ENCODE data around the gene TMEM52B.

Gene TMEM52B

DNA sequence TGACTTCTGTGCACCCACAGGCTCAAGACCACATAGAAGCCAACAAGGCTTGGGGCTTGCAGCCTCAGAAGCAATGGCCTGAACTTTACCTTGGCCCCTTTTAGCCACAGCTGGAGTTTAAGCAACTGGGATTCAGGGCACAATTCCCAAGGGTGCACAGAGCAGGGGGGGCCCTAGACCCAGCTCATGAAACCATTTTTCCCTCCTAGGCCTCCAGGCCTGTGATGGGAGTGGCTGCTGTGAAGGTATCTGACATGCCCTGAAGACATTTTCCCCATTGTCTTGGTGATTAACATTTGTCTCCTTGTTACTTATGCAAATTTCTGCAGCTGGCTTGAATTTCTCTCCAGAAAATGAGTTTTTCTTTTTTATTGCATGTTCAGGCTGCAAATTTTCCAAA lies 55.7 kb downstream of the TMEM52B start:
- Histone ChIP-seq H3K18ac (ENCODE audit: low read depth in 1 of 2, low read length in 2 of 2) (no peak overlapping the region), H3K14ac (ENCODE audit: low read length in 2 of 2) (no peak overlapping the region), H3K4me2 (ENCODE audit: low read length, poor library complexity, severe bottlenecking) (no peak overlapping the region), H3K79me1 (replicated peaks; ENCODE audit: low read length, poor library complexity, severe bottlenecking) (peaks cover 1% of the 10 kb centered on the region), H3K9ac (ENCODE audit: low read length) (no peak overlapping the region), H3K4me1 (ENCODE audit: control insufficient read depth, insufficient read depth, low read depth, low read length) (no peaks in the 10 kb centered on the region), H3K4ac (ENCODE audit: low read depth in 1 of 2, low read length in 2 of 2) (no peak overlapping the region), H3K4me3 (ENCODE audit: insufficient read depth in 1 of 2, low read depth in 1 of 2, low read length in 2 of 2) (no peak overlapping the region), H2AFZ (ENCODE audit: low read depth, low read length) (no peak overlapping the region), H3K23ac (ENCODE audit: low read length in 2 of 2) (no peak overlapping the region), H4K8ac (ENCODE audit: low read length) (no peak overlapping the region), H3K36me3 (ENCODE audit: control insufficient read depth in 1 of 2, insufficient read depth in 2 of 2, low read depth in 1 of 2, low read length in 2 of 2) (peaks cover 0 to 3% of the 10 kb centered on the region in 2 experiments), H2BK15ac (ENCODE audit: low read depth, poor library complexity, severe bottlenecking) (no peak overlapping the region), H2BK120ac (ENCODE audit: low read depth, low read length) (no peak overlapping the region), H2BK12ac (ENCODE audit: low read length in 2 of 2) (no peak overlapping the region), H3K27me3 (ENCODE audit: control insufficient read depth in 1 of 2, insufficient read depth in 1 of 2, low read length in 2 of 2) (no peaks in the 10 kb centered on the region), H3K27ac (ENCODE audit: low read length, poor library complexity, severe bottlenecking) (no peak overlapping the region), H2BK5ac (ENCODE audit: low read depth, low read length, poor library complexity, severe bottlenecking) (no peak overlapping the region), H4K91ac (ENCODE audit: low read length) (no peak overlapping the region), H3K9me3 (ENCODE audit: control insufficient read depth, low read length) (peaks cover 5% of the 10 kb centered on the region), H2AK5ac (ENCODE audit: low read length, severe bottlenecking) (no peak overlapping the region)
- DNase-seq: no peak

DNA sequence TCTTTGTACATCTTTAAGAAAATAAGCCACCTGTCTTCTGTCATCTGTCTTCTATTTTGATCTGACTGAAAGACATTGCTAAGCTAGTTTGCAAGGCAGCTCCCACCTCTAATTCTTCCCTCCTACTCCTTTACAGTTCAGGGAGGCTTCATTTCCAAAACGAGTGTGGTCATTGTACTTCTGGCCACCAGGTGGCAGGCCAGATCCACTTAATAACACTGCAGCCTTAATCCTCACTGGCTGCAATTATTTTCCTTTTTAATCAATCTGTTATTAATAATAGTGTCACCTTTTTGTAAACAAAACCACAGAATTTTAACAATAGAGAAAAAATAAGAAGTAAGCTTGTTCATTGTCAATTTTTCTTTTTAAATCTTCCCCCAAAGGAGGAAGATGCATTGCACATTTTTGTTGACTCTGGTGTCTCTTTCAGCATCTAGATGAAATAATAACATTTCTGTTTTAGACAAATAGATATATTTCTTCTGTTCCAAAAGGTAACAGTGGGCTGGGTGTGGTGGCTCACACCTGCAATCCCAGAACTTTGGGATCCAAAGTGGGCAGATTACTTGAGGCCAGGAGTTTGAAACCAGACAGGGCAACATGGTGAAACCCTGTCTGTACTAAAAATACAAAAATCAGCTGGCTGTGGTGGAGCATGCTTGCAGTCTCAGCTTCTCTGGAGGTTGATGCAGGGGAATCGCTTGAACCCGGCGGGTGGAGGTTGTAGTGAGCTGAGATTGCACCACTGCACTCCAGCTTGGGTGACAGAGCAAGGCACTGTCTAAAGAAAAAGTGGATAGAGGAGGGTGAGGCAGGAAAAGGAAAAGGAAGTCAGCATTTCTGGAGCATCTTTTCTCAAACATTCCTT lies 57.2 kb downstream of the TMEM52B start:
- Histone ChIP-seq H2BK12ac (ENCODE audit: low read length in 2 of 2) (no peak overlapping the region), H2AK5ac (ENCODE audit: low read length, severe bottlenecking) (no peak overlapping the region), H2AFZ (ENCODE audit: low read depth, low read length) (no peak overlapping the region), H3K4me3 (ENCODE audit: insufficient read depth in 1 of 2, low read depth in 1 of 2, low read length in 2 of 2) (no peak overlapping the region), H4K91ac (ENCODE audit: low read length) (no peak overlapping the region), H3K27me3 (ENCODE audit: control insufficient read depth in 1 of 2, insufficient read depth in 1 of 2, low read length in 2 of 2) (no peaks in the 10 kb centered on the region), H3K9ac (ENCODE audit: low read length) (no peak overlapping the region), H3K23ac (ENCODE audit: low read length in 2 of 2) (no peak overlapping the region), H3K4ac (ENCODE audit: low read depth in 1 of 2, low read length in 2 of 2) (no peak overlapping the region), H3K9me3 (ENCODE audit: control insufficient read depth, low read length) (peaks cover 5% of the 10 kb centered on the region), H2BK5ac (ENCODE audit: low read depth, low read length, poor library complexity, severe bottlenecking) (no peak overlapping the region), H4K8ac (ENCODE audit: low read length) (no peak overlapping the region), H3K14ac (ENCODE audit: low read length in 2 of 2) (peak overlapping the region in 1 of 2 experiments; percentile 78), H3K4me1 (ENCODE audit: control insufficient read depth, insufficient read depth, low read depth, low read length) (no peaks in the 10 kb centered on the region), H3K36me3 (ENCODE audit: control insufficient read depth in 1 of 2, insufficient read depth in 2 of 2, low read depth in 1 of 2, low read length in 2 of 2) (peaks cover 0 to 3% of the 10 kb centered on the region in 2 experiments), H3K79me1 (replicated peaks; ENCODE audit: low read length, poor library complexity, severe bottlenecking) (peaks cover 1% of the 10 kb centered on the region), H3K4me2 (ENCODE audit: low read length, poor library complexity, severe bottlenecking) (no peak overlapping the region), H3K27ac (ENCODE audit: low read length, poor library complexity, severe bottlenecking) (no peak overlapping the region), H3K18ac (ENCODE audit: low read depth in 1 of 2, low read length in 2 of 2) (peak overlapping the region in 1 of 2 experiments; percentile 12), H2BK120ac (ENCODE audit: low read depth, low read length) (no peak overlapping the region), H2BK15ac (ENCODE audit: low read depth, poor library complexity, severe bottlenecking) (no peak overlapping the region)
- DNase-seq: peak; percentile 53
- WGBS: 66% methylated on average over 4 of the region's 4 CpGs

DNA sequence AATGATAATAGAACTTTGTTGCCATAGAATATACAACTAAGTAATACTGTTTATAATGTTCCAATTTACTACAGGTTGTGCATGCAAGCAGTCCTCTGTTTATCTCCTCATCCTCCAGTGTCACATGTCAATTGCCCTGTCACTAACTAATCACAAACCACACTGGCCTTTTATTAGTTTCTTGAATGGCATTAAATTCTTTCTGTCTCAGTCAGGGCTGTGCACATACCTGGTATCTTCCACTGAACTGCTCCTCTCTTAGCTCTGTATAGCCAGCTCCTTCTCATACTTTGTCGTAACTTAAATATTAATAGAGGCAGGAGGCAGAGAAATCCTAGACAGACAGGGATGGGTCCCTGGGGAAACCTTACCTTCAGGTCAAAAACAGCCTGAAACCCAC lies 57.9 kb downstream of the TMEM52B start:
- Histone ChIP-seq H2BK120ac (ENCODE audit: low read depth, low read length) (no peak overlapping the region), H4K91ac (ENCODE audit: low read length) (no peak overlapping the region), H3K23ac (ENCODE audit: low read length in 2 of 2) (no peak overlapping the region), H3K9ac (ENCODE audit: low read length) (no peak overlapping the region), H2AFZ (ENCODE audit: low read depth, low read length) (no peak overlapping the region), H2BK5ac (ENCODE audit: low read depth, low read length, poor library complexity, severe bottlenecking) (no peak overlapping the region), H2BK12ac (ENCODE audit: low read length in 2 of 2) (peak overlapping the region in 1 of 2 experiments; percentile 19), H3K9me3 (ENCODE audit: control insufficient read depth, low read length) (peaks cover 5% of the 10 kb centered on the region), H3K4me1 (ENCODE audit: control insufficient read depth, insufficient read depth, low read depth, low read length) (no peaks in the 10 kb centered on the region), H3K4ac (ENCODE audit: low read depth in 1 of 2, low read length in 2 of 2) (no peak overlapping the region), H3K79me1 (replicated peaks; ENCODE audit: low read length, poor library complexity, severe bottlenecking) (peaks cover 1% of the 10 kb centered on the region), H3K36me3 (ENCODE audit: control insufficient read depth in 1 of 2, insufficient read depth in 2 of 2, low read depth in 1 of 2, low read length in 2 of 2) (peaks cover 0 to 3% of the 10 kb centered on the region in 2 experiments), H3K4me3 (ENCODE audit: insufficient read depth in 1 of 2, low read depth in 1 of 2, low read length in 2 of 2) (no peak overlapping the region), H3K4me2 (ENCODE audit: low read length, poor library complexity, severe bottlenecking) (no peak overlapping the region), H2AK5ac (ENCODE audit: low read length, severe bottlenecking) (no peak overlapping the region), H3K27ac (ENCODE audit: low read length, poor library complexity, severe bottlenecking) (no peak overlapping the region), H4K8ac (ENCODE audit: low read length) (no peak overlapping the region), H3K27me3 (ENCODE audit: control insufficient read depth in 1 of 2, insufficient read depth in 1 of 2, low read length in 2 of 2) (no peaks in the 10 kb centered on the region), H2BK15ac (ENCODE audit: low read depth, poor library complexity, severe bottlenecking) (no peak overlapping the region), H3K18ac (ENCODE audit: low read depth in 1 of 2, low read length in 2 of 2) (no peak overlapping the region), H3K14ac (ENCODE audit: low read length in 2 of 2) (no peak overlapping the region)
- WGBS: 100% methylated on average over 1 of the region's 1 CpG
- DNase-seq: no peak

DNA sequence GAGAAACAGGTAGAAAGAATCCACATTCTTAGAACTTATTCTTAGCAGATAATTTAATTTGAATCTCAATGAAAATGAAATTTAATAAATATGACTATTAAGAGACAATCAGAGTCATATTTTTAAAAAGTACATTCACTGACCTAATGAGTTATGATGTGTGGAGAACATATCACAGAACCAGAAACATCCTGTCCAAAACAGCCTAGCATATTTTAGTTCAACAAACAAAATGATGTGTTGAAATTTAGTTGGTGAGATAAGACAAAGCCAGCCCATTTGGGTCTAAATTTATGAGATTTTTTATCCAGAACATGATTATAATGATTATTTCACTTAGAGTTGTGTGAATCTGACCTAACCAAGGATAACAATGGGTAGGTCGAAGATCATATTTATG lies 59.7 kb downstream of the TMEM52B start:
- H2BK12ac ChIP-seq (ENCODE audit: low read length in 2 of 2): no peak overlapping the region
- H3K79me1 ChIP-seq (replicated peaks; ENCODE audit: low read length, poor library complexity, severe bottlenecking): peaks cover 1% of the 10 kb centered on the region
- WGBS: 100% methylated on average over 1 of the region's 1 CpG
- H2BK120ac ChIP-seq (ENCODE audit: low read depth, low read length): no peak overlapping the region
- H3K23ac ChIP-seq (ENCODE audit: low read length in 2 of 2): no peak overlapping the region
- H2BK15ac ChIP-seq (ENCODE audit: low read depth, poor library complexity, severe bottlenecking): no peak overlapping the region
- H3K9me3 ChIP-seq (ENCODE audit: control insufficient read depth, low read length): peaks cover 5% of the 10 kb centered on the region
- H2AFZ ChIP-seq (ENCODE audit: low read depth, low read length): no peak overlapping the region
- H2BK5ac ChIP-seq (ENCODE audit: low read depth, low read length, poor library complexity, severe bottlenecking): no peak overlapping the region
- H4K91ac ChIP-seq (ENCODE audit: low read length): no peak overlapping the region
- H3K27ac ChIP-seq (ENCODE audit: low read length, poor library complexity, severe bottlenecking): no peak overlapping the region
- no peak overlapping the region for H3K4me2 ChIP-seq (ENCODE audit: low read length, poor library complexity, severe bottlenecking)
- H3K4ac ChIP-seq (ENCODE audit: low read depth in 1 of 2, low read length in 2 of 2): no peak overlapping the region
- H3K27me3 ChIP-seq (ENCODE audit: control insufficient read depth in 1 of 2, insufficient read depth in 1 of 2, low read length in 2 of 2): no peaks in the 10 kb centered on the region
- no peak overlapping the region for H3K9ac ChIP-seq (ENCODE audit: low read length)
- H3K36me3 ChIP-seq (ENCODE audit: control insufficient read depth in 1 of 2, insufficient read depth in 2 of 2, low read depth in 1 of 2, low read length in 2 of 2): peaks cover 0 to 3% of the 10 kb centered on the region in 2 experiments
- no peak overlapping the region for H4K8ac ChIP-seq (ENCODE audit: low read length)
- H3K4me3 ChIP-seq (ENCODE audit: insufficient read depth in 1 of 2, low read depth in 1 of 2, low read length in 2 of 2): no peak overlapping the region
- H3K18ac ChIP-seq (ENCODE audit: low read depth in 1 of 2, low read length in 2 of 2): no peak overlapping the region
- no peaks in the 10 kb centered on the region for H3K4me1 ChIP-seq (ENCODE audit: control insufficient read depth, insufficient read depth, low read depth, low read length)
- no peak for DNase-seq
- no peak overlapping the region for H3K14ac ChIP-seq (ENCODE audit: low read length in 2 of 2)
- H2AK5ac ChIP-seq (ENCODE audit: low read length, severe bottlenecking): no peak overlapping the region
